HepG2 (cell line): Measurements from ENCODE around the gene BRS3.

Experiments used
- HNF4G ChIP-seq, 2 experiments: sonication (generic) in 1 of 2; formaldehyde crosslinking in 1 of 2; IDR thresholded peaks; 2 replicates each; pipeline versions ENCODE4 v1.4.0 to v1.6.1; 2011 to 2020; ENCODE audit warnings: borderline replicate concordance in 2 of 2, low read depth in 2 of 2, mild to moderate bottlenecking in 2 of 2, low read length in 1 of 2, missing genetic modification reagents in 1 of 2, moderate library complexity in 1 of 2
- TF ChIP-seq, protein P1 (sequence below), 2 experiments: IDR thresholded peaks; 2 replicates each; pipeline ENCODE4 v1.6.1; 2011 to 2012; ENCODE audit warnings: low read length in 2 of 2, borderline replicate concordance in 1 of 2, low read depth in 1 of 2, mild to moderate bottlenecking in 1 of 2, moderate library complexity in 1 of 2

DNA sequence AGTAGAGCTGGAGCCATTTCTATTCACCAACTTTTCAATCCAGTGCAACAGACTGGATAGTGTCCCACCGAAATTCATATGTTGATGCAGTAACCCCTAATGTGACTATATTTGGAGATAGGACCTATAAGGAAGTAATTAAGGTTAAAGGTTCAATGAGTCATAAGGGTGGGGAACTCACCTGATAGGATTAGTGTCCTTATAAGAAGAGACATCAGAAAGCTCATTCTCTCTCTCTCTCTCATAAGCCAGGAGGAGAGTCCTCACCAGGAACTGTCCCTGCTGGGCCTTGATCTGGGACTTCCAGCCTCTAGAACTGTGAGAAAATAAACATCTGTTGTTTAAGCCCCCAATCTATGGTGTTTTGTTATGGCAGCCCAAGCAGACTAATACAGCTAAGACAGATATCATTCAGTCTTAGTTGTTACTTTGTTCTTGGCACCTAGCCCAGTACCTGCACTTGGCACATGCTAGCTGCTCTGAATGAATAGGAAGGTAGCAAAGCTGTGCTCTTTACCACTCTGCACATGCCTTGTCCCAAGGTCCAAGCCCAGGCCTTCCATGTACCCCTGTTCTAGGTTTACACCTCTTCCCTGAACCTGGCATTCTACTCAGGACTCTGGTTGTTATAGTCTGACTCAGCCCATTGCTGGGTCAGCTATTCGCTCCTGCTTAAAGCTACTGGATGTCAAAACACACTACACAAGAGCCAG lies 19.2 kb upstream of the BRS3 start:
- TF ChIP-seq, protein P1, sequence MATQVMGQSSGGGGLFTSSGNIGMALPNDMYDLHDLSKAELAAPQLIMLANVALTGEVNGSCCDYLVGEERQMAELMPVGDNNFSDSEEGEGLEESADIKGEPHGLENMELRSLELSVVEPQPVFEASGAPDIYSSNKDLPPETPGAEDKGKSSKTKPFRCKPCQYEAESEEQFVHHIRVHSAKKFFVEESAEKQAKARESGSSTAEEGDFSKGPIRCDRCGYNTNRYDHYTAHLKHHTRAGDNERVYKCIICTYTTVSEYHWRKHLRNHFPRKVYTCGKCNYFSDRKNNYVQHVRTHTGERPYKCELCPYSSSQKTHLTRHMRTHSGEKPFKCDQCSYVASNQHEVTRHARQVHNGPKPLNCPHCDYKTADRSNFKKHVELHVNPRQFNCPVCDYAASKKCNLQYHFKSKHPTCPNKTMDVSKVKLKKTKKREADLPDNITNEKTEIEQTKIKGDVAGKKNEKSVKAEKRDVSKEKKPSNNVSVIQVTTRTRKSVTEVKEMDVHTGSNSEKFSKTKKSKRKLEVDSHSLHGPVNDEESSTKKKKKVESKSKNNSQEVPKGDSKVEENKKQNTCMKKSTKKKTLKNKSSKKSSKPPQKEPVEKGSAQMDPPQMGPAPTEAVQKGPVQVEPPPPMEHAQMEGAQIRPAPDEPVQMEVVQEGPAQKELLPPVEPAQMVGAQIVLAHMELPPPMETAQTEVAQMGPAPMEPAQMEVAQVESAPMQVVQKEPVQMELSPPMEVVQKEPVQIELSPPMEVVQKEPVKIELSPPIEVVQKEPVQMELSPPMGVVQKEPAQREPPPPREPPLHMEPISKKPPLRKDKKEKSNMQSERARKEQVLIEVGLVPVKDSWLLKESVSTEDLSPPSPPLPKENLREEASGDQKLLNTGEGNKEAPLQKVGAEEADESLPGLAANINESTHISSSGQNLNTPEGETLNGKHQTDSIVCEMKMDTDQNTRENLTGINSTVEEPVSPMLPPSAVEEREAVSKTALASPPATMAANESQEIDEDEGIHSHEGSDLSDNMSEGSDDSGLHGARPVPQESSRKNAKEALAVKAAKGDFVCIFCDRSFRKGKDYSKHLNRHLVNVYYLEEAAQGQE (IDR thresholded peaks at IDR 0.05; ENCODE audit: borderline replicate concordance in 1 of 2, low read depth in 1 of 2, low read length in 2 of 2) = no peak
- TF ChIP-seq HNF4G (IDR thresholded peaks at IDR 0.05; ENCODE audit: borderline replicate concordance, low read depth, low read length) = no peak
- no peak for TF ChIP-seq HNF4G (CRISPR knock-in tag; IDR thresholded peaks at IDR 0.05; ENCODE audit: borderline replicate concordance, low read depth)
